ENCODE results near the gene TMEM184C. TPM values are rescaled to one million over a fixed set of nuclear protein-coding genes. Genes with fewer than 3 reads are reported as not detected.

Gene TMEM184C
- total RNA-seq, 1 experiment from 2014 or later = 24.6 TPM

DNA sequence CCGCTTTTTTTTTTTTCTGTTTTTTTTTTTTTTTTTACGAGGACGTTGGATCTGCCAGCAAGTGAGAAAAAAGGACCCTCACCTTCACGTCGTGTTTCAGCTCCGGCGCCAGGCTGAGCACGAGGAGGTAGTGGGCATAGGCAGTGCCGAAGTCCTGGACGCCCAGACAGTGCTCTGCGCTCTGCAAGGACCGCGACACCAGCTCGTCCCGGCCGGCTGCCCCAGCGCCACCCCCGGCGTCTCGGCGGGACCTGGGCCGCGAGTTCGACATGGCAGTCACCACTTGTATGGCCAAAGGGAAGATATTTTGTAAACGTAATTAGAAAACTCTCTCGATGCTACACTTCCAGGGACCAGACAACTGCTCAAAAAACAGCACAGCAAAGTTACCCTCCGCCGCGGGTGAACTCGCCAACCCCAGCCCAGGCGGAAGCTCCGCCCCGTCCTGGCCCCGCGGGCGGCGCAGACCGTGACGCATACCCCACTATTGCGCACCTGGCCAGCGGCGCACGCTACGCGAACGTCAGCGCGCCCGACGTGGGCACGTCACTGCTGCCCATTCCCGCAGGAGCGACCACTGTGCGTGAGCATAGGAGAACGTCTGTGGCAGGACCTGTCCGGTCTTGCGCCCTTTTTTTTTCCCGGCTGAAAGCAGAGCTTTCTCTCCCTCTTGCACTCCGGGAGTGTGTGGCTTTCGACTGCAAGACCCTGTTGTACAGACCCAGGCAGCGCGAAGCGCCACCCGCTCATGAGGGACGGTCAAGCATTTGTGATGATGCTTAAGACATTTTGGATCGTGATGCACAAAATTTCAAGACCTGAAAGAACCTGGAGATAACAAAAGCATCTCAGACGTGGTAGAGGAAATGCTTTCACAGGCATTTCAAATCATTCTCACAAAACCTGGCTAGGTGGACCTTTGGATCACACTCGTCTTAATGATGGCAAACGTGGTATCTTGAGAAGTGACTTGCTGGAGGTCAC lies 66.8 kb downstream of the TMEM184C start, which contains the start of gene PRMT9:
Gene PRMT9, minus strand, starts transcription at position 447 of the 984 bp plus-strand sequence. Its CDS starts 176 bp downstream, at position 271.
- DNase-seq (ENCODE audit: low read depth, low spot score) = peak; percentile 77
- Histone ChIP-seq H3K4me1 (ENCODE audit: control insufficient read depth in 1 of 2, insufficient read depth in 2 of 2, low read length in 2 of 2) (peaks cover 2 to 15% of the 10 kb centered on the region in 2 experiments; a peak in 2 of 4 replicates), H3K79me2 (ENCODE audit: insufficient read depth, low read length) (peaks cover 29% of the 10 kb centered on the region), H2AFZ (ENCODE audit: low read depth, low read length, poor library complexity, severe bottlenecking) (peak within 1 kb of the TSS; percentile 79), H3K27ac (ENCODE audit: low read depth, low read length) (peak within 1 kb of the TSS; percentile 68), H4K20me1 (ENCODE audit: insufficient read depth) (no peaks in the 10 kb centered on the region), H3K27me3 (ENCODE audit: insufficient read depth, low read length) (no peaks in the 10 kb centered on the region), H3K9me3 (ENCODE audit: control insufficient read depth in 1 of 2, insufficient read depth in 1 of 2, low read depth in 1 of 2, low read length in 2 of 2) (no peaks in the 10 kb centered on the region), H3K36me3 (ENCODE audit: control insufficient read depth in 1 of 2, insufficient read depth in 2 of 2, low read length in 2 of 2) (no peaks in the 10 kb centered on the region; a peak in 1 of 4 replicates), H3K4me2 (ENCODE audit: low read length) (peak within 1 kb of the TSS; percentile 83), H3K9me2 (ENCODE audit: insufficient read depth) (no peaks in the 10 kb centered on the region), H3K9ac (ENCODE audit: low read length) (peak within 1 kb of the TSS; percentile 78), H3K4me3 (replicated peaks in 1 of 2; ENCODE audit: low read depth in 1 of 2, low read length in 2 of 2) (peak within 1 kb of the TSS; percentile 93 to 94)
- BruUV-seq (replicated peaks) = TSS peak; percentile 98
- intact Hi-C loops (cut with micrococcal nuclease) = no loop called here
- RAD21 ChIA-PET (ENCODE audit: low non-redundant PET in 1 of 2, low total read pairs in 2 of 2, uncharacterized antibody in 2 of 2, unreplicated experiment in 2 of 2) = interaction anchor here (0.6 to 1.6 kb wide), 3 partner anchors 183 to 369 kb away, joined by 3 to 6 read pairs (median 3); no protein-coding TSS in a partner anchor
- ATAC-seq = peak; percentile 99
- POLR2A ChIA-PET = interaction anchor here (0.9 to 2.0 kb wide), 6 partner anchors 10 to 183 kb away, joined by 3 to 9 read pairs (median 4); partner anchors contain the start of genes ARHGAP10 and TMEM184C
- CTCF ChIA-PET = interaction anchor here (1.3 to 2.3 kb wide), 3 partner anchors 25 to 182 kb away, joined by 3 to 22 read pairs (median 3); no protein-coding TSS in a partner anchor
- peak; percentile 97 for TF ChIP-seq SIN3A (IDR thresholded peaks at IDR 0.05; ENCODE audit: low read depth)
- peak; percentile 64 for TF ChIP-seq YY1 (IDR thresholded peaks at IDR 0.05; ENCODE audit: extremely low read depth, insufficient replicate concordance, low read depth, low read length)
- TF ChIP-seq EGR1 (IDR thresholded peaks at IDR 0.05; ENCODE audit: low read depth) = no peak; the same call in 1 of the 2 replicates
- TF ChIP-seq, protein P1, sequence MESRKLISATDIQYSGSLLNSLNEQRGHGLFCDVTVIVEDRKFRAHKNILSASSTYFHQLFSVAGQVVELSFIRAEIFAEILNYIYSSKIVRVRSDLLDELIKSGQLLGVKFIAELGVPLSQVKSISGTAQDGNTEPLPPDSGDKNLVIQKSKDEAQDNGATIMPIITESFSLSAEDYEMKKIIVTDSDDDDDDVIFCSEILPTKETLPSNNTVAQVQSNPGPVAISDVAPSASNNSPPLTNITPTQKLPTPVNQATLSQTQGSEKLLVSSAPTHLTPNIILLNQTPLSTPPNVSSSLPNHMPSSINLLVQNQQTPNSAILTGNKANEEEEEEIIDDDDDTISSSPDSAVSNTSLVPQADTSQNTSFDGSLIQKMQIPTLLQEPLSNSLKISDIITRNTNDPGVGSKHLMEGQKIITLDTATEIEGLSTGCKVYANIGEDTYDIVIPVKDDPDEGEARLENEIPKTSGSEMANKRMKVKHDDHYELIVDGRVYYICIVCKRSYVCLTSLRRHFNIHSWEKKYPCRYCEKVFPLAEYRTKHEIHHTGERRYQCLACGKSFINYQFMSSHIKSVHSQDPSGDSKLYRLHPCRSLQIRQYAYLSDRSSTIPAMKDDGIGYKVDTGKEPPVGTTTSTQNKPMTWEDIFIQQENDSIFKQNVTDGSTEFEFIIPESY (IDR thresholded peaks at IDR 0.05; ENCODE audit: extremely low read depth, insufficient replicate concordance, low read length) = peak; percentile 78
- TF ChIP-seq CBX3 (IDR thresholded peaks at IDR 0.05; ENCODE audit: low read depth) = peak; percentile 36; the same call in 1 of the 2 replicates
- no peak for TF ChIP-seq RAD21 (IDR thresholded peaks at IDR 0.05; ENCODE audit: low read depth)
- TF ChIP-seq, protein P2, sequence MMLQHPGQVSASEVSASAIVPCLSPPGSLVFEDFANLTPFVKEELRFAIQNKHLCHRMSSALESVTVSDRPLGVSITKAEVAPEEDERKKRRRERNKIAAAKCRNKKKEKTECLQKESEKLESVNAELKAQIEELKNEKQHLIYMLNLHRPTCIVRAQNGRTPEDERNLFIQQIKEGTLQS (IDR thresholded peaks at IDR 0.05) = no peak
- TF ChIP-seq, protein P3, sequence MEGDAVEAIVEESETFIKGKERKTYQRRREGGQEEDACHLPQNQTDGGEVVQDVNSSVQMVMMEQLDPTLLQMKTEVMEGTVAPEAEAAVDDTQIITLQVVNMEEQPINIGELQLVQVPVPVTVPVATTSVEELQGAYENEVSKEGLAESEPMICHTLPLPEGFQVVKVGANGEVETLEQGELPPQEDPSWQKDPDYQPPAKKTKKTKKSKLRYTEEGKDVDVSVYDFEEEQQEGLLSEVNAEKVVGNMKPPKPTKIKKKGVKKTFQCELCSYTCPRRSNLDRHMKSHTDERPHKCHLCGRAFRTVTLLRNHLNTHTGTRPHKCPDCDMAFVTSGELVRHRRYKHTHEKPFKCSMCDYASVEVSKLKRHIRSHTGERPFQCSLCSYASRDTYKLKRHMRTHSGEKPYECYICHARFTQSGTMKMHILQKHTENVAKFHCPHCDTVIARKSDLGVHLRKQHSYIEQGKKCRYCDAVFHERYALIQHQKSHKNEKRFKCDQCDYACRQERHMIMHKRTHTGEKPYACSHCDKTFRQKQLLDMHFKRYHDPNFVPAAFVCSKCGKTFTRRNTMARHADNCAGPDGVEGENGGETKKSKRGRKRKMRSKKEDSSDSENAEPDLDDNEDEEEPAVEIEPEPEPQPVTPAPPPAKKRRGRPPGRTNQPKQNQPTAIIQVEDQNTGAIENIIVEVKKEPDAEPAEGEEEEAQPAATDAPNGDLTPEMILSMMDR (IDR thresholded peaks at IDR 0.05 in 2 of 3, conservative IDR thresholded peaks at IDR 0.05 in 1 of 3; ENCODE audit: borderline replicate concordance in 1 of 3, insufficient read depth in 1 of 3, low read depth in 2 of 3, low read length in 2 of 3) = no peak
- TF ChIP-seq SRF (IDR thresholded peaks at IDR 0.05; ENCODE audit: low read depth) = peak; percentile 68; the same call in 1 of the 2 replicates
- no peak for TF ChIP-seq CEBPB (IDR thresholded peaks at IDR 0.05; ENCODE audit: low read depth)
- TF ChIP-seq, protein P4, sequence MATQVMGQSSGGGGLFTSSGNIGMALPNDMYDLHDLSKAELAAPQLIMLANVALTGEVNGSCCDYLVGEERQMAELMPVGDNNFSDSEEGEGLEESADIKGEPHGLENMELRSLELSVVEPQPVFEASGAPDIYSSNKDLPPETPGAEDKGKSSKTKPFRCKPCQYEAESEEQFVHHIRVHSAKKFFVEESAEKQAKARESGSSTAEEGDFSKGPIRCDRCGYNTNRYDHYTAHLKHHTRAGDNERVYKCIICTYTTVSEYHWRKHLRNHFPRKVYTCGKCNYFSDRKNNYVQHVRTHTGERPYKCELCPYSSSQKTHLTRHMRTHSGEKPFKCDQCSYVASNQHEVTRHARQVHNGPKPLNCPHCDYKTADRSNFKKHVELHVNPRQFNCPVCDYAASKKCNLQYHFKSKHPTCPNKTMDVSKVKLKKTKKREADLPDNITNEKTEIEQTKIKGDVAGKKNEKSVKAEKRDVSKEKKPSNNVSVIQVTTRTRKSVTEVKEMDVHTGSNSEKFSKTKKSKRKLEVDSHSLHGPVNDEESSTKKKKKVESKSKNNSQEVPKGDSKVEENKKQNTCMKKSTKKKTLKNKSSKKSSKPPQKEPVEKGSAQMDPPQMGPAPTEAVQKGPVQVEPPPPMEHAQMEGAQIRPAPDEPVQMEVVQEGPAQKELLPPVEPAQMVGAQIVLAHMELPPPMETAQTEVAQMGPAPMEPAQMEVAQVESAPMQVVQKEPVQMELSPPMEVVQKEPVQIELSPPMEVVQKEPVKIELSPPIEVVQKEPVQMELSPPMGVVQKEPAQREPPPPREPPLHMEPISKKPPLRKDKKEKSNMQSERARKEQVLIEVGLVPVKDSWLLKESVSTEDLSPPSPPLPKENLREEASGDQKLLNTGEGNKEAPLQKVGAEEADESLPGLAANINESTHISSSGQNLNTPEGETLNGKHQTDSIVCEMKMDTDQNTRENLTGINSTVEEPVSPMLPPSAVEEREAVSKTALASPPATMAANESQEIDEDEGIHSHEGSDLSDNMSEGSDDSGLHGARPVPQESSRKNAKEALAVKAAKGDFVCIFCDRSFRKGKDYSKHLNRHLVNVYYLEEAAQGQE (IDR thresholded peaks at IDR 0.05; ENCODE audit: low read depth) = no peak
- TF ChIP-seq POLR2A (IDR thresholded peaks at IDR 0.05; ENCODE audit: borderline replicate concordance, extremely low read depth, insufficient read depth, insufficient read length) = peak; percentile 98
- peak; percentile 67 for TF ChIP-seq SP1 (IDR thresholded peaks at IDR 0.05; ENCODE audit: low read depth)
- peak; percentile 55; the same call in 1 of the 2 replicates for TF ChIP-seq ZFX (IDR thresholded peaks at IDR 0.05)
- TF ChIP-seq POLR2AphosphoS5 (IDR thresholded peaks at IDR 0.05; ENCODE audit: low read depth, low read length) = peak; percentile 99
- no peak for TF ChIP-seq EZH2 (IDR thresholded peaks at IDR 0.05)
- TF ChIP-seq, protein P5, sequence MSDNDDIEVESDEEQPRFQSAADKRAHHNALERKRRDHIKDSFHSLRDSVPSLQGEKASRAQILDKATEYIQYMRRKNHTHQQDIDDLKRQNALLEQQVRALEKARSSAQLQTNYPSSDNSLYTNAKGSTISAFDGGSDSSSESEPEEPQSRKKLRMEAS (IDR thresholded peaks at IDR 0.05) = peak; percentile 71
